SK-N-MC (cell line): ENCODE data around the gene DMAC2L.
"Not testable (repeated sequence)": the region's sequence is repeated elsewhere in the genome, so short reads cannot be mapped to it uniquely, and the experiment has no call there.

Experiments used
- DNase-seq: peaks from one replicate; pipeline ENCODE4 v3.0.0-alpha.2; 2011; ENCODE audit warnings: low read depth, low spot score
- H3K27ac ChIP-seq: fragments of 200-600 bp; sonication (generic); 2 replicates; pipeline ENCODE4 v1.5.1; 2016; ENCODE audit warnings: mixed run types
- H3K36me3 ChIP-seq: fragments of 200-600 bp; sonication (generic); 2 replicates; pipeline ENCODE4 v1.6.1; 2017; ENCODE audit warnings: antibody characterized with exemption, low read length, mixed read lengths; ENCODE audit not compliant: insufficient read depth
- H3K4me3 ChIP-seq: fragments of 200-600 bp; sonication (generic); 2 replicates; pipeline ENCODE4 v1.5.1; 2016
- H3K9ac ChIP-seq: fragments of 200-600 bp; sonication (generic); 2 replicates; pipeline ENCODE4 v1.8.0; 2017; ENCODE audit warnings: mixed run types, mixed read lengths; ENCODE audit not compliant: insufficient read length
- H3K9me3 ChIP-seq: fragments of 200-600 bp; sonication (generic); 2 replicates; pipeline ENCODE4 v1.6.1; 2017; ENCODE audit warnings: low read depth, mild to moderate bottlenecking, antibody characterized with exemption, low read length, moderate library complexity, mixed read lengths
- EZH2 ChIP-seq: fragments of 200-600 bp; sonication (generic); IDR thresholded peaks from one replicate; pipeline ENCODE4 v1.6.1; 2017; ENCODE audit warnings: antibody characterized with exemption
- FOXP2 ChIP-seq: optimal IDR thresholded peaks from 2 replicates; pipeline ENCODE3; 2011; ENCODE audit warnings: mild to moderate bottlenecking, moderate library complexity; ENCODE audit not compliant: insufficient read depth; ENCODE audit errors: extremely low read length, control extremely low read depth
- POLR2AphosphoS5 ChIP-seq: IDR thresholded peaks from 2 replicates; pipeline ENCODE4 v1.6.1; 2012; ENCODE audit warnings: mild to moderate bottlenecking, low read depth, low read length, borderline replicate concordance

The DMAC2L gene

GRCh38 chr14:50354527-50354926 is 42.4 kb downstream of the DMAC2L start:
- Histone ChIP-seq H3K9me3 (no peaks in the 10 kb centered on the region), H3K36me3 (no peaks in the 10 kb centered on the region), H3K9ac (no peak overlapping the region), H3K4me3 (no peak overlapping the region), H3K27ac (no peak overlapping the region)
- no peak for DNase-seq
- TF ChIP-seq FOXP2 (no peak), EZH2 (no peak), POLR2AphosphoS5 (no peak)

DNA sequence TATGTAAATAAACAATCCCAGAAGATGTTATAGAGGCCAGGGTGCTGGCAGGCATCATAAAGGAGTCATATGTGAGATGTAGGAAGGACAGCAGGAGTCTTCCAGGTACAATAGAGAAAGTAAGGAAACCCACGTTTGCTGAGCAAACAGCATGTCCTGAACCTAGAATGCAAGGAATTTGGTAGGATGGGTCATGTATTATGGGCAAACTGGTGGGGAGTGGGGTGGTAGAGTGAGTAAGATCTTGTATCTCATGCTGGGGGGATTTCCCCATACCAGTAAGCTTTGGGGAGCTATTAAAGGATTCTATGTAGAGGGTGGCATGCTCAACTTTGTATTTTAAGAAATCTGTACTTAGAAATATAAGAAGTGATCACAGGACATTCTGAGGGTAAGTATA is 43.6 kb downstream of the DMAC2L start:
- TF ChIP-seq POLR2AphosphoS5: no peak
- TF ChIP-seq FOXP2: no peak
- TF ChIP-seq EZH2: no peak
- no peak overlapping the region for H3K4me3 ChIP-seq
- no peak overlapping the region for H3K27ac ChIP-seq
- H3K9ac ChIP-seq: no peak overlapping the region
- DNase-seq: no peak
- no peaks in the 10 kb centered on the region for H3K9me3 ChIP-seq
- H3K36me3 ChIP-seq: no peaks in the 10 kb centered on the region

DNA sequence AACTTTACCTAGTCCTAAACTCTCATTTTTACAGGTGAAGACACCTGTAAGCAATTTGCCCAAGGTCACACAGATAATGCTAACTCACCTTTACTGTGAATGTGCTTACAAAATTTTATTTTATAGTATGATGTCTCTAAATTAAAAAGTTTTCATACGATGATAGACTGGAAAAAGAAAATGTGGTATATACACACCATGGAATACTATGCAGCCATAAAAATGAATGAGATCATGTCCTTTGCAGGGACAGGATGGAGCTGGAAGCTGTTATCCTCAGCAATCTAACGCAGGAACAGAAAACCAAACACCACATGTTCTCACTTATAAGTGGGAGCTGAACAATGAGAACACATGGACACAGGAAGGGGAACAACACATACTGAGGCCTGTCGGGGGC is 44.2 kb downstream of the DMAC2L start:
- not testable (repeated sequence) for H3K4me3 ChIP-seq, H3K9ac ChIP-seq, DNase-seq, H3K27ac ChIP-seq, H3K36me3 ChIP-seq, H3K9me3 ChIP-seq

- no peak overlapping the region for H3K9ac ChIP-seq
- TF ChIP-seq POLR2AphosphoS5 (no peak), FOXP2 (no peak), EZH2 (no peak)
- H3K36me3 ChIP-seq: no peaks in the 10 kb centered on the region
- no peak for DNase-seq
- no peaks in the 10 kb centered on the region for H3K9me3 ChIP-seq
- H3K27ac ChIP-seq: no peak overlapping the region
- no peak overlapping the region for H3K4me3 ChIP-seq
Observed at GRCh38 chr14:50357124-50357523, 45.0 kb downstream of the DMAC2L start.

DNA sequence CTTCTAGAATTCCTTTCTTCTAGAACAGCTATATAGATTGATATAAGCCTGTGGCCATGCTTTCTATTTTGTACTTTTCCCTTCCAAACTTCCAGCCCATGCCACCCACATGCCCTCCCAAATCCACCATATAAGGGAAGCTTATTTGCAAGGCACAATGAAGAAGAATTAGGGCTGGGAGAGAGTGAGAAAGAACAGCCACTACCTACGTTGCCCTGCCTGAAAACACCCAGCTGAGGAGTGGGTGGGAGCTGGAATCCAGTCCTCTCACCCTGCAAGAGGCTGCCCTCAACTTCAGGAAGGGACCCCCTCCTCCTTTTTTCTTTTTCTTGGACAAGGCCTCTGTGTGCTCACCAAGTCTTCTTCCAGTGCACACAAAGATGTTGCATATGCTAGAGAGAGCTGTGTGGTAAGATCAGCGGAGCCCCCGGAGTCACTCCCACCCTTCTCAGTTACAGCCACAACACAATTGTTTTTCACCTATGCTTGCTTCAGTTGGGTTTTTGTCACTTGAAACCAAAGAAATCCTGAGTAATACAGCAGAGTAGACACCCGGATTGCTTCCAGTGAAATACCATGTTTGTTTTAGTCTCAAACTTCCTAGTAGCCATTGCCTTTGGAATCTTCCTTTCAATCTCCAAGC is 45.8 kb downstream of the DMAC2L start:
- H3K4me3 ChIP-seq: no peak overlapping the region
- no peaks in the 10 kb centered on the region for H3K36me3 ChIP-seq
- no peak overlapping the region for H3K9ac ChIP-seq
- H3K27ac ChIP-seq: no peak overlapping the region
- no peak for TF ChIP-seq FOXP2
- TF ChIP-seq POLR2AphosphoS5: no peak
- TF ChIP-seq EZH2: no peak
- DNase-seq: no peak
- no peaks in the 10 kb centered on the region for H3K9me3 ChIP-seq

GRCh38 chr14:50359631-50360030 is 47.5 kb downstream of the DMAC2L start:
- H3K4me3 ChIP-seq: no peak overlapping the region
- no peaks in the 10 kb centered on the region for H3K9me3 ChIP-seq
- H3K27ac ChIP-seq: no peak overlapping the region
- DNase-seq: no peak
- no peak for TF ChIP-seq POLR2AphosphoS5
- no peak for TF ChIP-seq FOXP2
- no peak for TF ChIP-seq EZH2
- H3K9ac ChIP-seq: no peak overlapping the region
- H3K36me3 ChIP-seq: no peaks in the 10 kb centered on the region

DNA sequence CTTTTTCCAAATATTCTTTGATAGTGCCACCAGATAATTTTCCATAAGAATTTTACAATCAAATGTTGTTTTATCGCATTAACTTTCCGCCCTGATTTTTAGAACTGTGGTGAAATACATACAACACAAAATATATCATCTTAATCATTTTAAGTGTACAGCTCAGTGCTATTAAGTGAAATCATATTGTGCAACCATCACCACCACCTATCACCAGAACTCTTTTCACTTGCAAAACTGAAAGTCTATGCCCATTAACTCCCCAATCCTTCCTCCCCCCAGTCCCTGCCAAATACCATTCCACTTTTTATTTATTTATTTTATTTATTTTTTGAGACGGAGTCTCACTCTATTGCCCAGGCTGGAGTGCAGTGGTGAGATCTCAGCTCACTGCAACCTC is 48.0 kb downstream of the DMAC2L start:
- DNase-seq: no peak
- no peak overlapping the region for H3K27ac ChIP-seq
- H3K4me3 ChIP-seq: no peak overlapping the region
- TF ChIP-seq FOXP2: no peak
- TF ChIP-seq EZH2: no peak
- TF ChIP-seq POLR2AphosphoS5: no peak
- H3K9me3 ChIP-seq: no peaks in the 10 kb centered on the region
- H3K36me3 ChIP-seq: no peaks in the 10 kb centered on the region
- H3K9ac ChIP-seq: no peak overlapping the region

DNA sequence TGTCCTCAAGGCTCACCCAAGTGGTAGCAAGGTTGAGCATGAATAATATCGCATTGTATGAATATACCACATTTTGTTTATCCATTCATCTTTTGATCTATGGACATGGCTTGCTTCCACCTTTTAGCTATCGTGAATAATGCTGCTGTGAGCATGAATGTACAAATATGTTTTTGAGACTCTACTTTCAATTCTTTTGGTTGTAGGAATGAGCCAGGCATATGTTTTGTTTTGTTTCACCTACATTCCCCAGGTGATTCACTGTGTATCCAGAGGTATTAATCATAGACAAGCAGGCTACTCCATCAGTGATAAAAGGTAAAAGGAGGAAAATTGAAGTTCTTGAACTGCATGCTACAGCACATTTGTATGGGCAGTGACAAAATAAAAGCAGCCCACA is 48.7 kb downstream of the DMAC2L start:
- no peak overlapping the region for H3K4me3 ChIP-seq
- H3K9me3 ChIP-seq: no peaks in the 10 kb centered on the region
- no peak for TF ChIP-seq POLR2AphosphoS5
- no peak for TF ChIP-seq FOXP2
- TF ChIP-seq EZH2: no peak
- H3K27ac ChIP-seq: no peak overlapping the region
- no peak for DNase-seq
- no peaks in the 10 kb centered on the region for H3K36me3 ChIP-seq
- no peak overlapping the region for H3K9ac ChIP-seq

DNA sequence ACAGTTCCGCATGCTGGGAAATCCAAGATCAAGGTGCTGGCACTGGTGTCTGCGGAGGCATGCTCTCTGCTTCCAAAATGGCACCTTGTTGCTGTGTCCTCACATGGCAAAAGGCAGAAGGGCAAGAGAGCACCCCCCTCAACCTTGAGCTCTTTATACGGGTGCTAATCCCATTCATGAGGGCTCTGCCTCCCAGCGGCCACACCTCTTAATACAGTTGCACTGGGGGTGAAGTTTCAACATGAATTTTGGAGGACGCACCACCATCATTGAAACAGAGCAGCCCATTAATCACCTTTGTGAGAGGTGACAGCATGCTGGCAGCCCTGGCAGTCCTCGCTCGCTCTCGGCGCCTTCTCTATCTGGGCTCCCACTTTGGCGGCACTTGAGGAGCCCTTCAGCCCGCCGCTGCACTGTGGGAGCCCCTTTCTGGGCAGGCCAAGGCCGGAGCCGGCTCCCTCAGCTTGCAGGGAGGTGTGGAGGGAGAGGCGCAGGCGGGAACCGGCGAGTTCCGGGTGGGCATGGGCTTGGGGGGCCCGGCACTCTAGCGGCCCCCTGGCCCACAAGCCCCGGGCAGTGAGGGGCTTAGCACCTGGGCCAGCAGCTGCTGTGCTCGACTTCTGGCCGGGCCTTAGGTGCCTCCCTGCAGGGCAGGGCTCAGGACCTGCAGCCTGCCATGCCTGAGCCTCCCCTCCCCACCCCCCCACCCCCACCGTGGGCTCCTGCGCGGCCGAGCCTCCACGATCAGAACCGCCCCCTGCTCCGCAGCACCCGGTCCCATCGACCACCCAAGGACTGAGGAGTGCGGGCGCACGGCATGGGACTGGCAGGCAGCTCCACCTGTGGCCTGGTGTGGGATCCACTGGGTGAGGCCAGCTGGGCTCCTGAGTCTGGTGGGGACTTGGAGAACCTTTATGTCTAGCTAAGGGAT is 49.6 kb downstream of the DMAC2L start:
- DNase-seq, H3K27ac ChIP-seq, H3K4me3 ChIP-seq, H3K9ac ChIP-seq, H3K36me3 ChIP-seq, H3K9me3 ChIP-seq: not testable (repeated sequence)
